GM18499 (cell line): Measurements from ENCODE around the gene NRARP.

ENCODE experiments used
- ATAC-seq: cut with Tn5 transposase; IDR thresholded peaks from one replicate; pipeline ENCODE4 v1.9.1; 2021; ENCODE audit warnings: moderate number of reproducible peaks; ENCODE audit not compliant: insufficient read depth, unreplicated experiment

The NRARP gene

DNA sequence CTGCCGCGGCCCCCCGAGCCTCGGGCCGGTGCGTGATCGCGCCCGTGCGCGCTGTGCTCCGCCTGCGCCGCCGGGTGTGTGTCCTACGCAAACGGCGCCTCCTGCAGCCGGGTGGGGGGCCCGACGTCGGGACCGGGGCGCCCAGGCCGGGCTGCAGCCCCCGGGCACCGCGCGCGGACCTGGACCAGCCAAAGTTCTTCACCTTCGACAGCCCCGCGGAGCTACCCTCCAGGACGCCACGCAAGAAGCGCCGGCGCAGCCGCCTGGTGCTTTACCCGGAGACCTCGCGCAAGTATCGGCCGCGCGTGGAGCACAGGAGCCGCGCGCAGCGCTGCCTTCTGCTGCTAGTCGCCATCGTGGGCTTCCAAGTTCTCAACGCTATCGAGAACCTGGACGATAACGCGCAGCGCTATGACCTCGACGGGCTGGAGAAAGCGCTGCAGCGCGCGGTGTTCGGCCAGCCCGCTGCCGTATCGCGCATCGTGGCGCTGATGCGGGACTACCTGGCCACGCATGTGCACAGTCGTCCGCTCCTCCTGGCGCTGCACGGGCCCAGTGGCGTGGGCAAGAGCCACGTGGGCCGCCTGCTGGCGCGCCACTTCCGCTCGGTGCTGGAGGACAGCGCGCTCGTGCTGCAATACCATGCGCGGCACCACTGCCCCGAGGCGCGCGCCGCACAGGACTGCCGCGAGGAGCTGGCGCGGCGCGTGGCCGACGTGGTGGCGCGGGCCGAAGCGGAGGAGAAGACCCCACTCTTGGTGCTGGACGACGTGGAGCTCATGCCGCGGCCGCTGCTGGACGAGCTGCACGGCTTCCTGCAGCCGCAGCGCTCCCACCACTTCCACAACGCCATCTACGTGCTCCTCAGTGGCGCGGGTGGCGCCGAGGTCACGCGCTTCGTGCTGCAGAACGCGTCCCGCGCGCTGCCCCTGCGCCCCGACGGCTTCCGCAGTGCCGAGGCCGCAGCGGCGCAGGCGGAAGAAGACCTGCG, 23.1 kb downstream of the NRARP start:
- ATAC-seq: no peak

DNA sequence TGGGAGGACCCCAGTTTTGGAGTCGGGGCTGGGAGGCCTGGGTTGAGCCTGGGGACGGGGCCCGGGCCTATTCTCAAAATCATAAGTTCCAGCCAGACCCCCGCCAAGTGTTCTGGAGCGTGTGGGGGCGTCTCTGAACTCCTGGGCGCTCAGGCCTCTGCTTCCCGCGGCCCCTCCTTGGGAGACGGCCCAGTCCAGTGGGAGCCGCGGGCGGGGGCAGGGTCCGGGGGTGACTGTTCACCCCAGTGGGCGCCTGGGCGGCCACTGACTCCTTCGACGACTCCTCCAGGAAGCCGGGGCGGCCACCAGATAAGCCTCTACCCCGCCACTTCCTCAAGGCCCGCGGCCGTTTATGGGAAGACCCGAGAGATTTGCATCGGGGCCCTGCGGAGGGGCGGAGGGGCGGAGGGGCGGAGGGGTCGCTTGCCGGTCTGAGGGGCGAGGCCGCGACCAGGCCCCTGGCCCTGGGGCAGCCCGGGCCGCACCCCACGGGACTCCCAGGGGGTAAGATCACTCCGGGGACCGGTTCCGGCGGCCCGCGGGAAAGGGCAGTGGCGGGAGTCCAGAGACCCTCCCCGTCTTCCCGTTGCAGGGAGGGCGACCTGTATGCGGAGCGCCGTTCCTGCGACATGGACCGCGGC, 23.9 kb downstream of the NRARP start:
- no peak for ATAC-seq

DNA sequence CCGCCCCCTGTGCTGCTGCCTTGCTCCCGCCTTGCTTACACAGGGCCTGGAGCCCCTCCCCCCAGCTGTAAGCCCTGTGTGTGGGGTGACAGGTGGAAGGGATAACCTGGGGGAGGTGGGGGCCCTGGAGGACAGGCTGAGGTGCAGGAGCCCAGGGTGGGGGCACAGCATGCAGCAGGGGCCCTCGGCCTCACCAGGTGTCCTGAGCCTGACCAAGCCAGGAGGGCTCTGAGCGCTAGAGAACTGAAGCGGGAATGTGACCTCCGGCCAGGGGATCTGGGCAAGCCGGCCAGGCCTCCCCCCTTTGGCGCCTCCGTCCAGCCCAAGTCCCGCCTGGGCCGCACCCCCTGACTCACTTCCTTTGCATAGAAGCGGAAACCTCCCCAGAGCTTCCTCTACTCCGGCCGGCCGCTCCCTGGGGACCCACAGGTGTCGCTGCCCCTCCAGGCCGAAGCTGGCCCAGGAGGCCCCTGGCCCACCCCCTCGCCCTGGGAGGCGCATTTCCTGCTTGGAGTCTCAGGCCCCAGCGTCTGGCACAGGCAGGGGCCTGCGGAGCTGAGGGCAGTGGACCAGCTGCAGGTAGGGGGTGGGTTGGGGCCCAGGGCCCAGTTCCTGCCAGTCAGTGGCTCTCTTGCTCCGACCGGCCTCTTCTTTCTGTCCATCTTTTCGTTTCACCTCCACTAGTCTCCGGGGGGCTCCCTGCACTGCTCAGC, 24.6 kb downstream of the NRARP start, which contains the start of gene TOR4A:
TOR4A (plus strand) TSS at position 398 of the 713 bp plus-strand sequence. CDS start 964 bp downstream, outside the sequence.
- ATAC-seq: no peak

DNA sequence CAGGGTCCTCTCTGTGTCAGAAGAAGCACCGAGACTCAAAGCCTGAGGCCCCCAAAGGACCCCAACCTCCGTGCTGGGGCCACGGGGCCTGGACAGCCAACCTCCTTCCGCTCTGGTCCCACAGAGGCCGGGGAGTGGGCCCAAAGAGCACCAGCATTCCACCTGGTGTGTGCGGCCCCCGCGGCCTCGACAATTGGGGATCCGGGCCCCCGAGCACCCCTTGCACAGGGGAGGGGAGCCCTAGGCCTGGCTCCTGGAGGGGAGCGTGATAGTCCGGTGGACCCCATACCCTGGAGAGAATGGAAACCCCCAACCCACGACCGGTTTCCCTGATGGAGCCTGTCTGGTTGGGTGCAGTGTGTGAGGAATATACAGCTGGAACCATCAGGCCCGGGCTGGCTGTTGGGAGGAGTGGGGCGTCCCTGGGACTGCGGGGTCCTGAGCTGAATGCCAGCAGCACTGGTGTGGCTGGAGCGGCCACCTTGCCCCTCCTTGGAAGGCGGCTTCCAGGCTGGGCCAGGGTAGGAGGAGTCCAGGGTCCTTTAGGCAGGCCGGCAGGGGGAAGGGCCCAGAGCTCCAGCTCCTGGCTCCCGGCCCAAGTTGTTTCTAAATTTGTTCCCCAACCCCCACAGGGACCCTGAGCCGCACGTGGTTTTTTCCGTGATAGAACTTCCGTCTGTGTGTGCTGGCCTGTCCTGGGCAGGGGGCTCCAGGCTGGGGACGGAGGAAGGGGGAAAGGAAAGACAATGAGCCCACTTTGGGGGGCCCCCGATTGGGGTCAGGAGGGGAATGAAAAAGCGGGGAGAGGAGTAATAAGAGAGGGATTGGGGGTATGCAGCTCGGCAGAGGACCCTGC, 25.4 kb downstream of the NRARP start:
- ATAC-seq: no peak

DNA sequence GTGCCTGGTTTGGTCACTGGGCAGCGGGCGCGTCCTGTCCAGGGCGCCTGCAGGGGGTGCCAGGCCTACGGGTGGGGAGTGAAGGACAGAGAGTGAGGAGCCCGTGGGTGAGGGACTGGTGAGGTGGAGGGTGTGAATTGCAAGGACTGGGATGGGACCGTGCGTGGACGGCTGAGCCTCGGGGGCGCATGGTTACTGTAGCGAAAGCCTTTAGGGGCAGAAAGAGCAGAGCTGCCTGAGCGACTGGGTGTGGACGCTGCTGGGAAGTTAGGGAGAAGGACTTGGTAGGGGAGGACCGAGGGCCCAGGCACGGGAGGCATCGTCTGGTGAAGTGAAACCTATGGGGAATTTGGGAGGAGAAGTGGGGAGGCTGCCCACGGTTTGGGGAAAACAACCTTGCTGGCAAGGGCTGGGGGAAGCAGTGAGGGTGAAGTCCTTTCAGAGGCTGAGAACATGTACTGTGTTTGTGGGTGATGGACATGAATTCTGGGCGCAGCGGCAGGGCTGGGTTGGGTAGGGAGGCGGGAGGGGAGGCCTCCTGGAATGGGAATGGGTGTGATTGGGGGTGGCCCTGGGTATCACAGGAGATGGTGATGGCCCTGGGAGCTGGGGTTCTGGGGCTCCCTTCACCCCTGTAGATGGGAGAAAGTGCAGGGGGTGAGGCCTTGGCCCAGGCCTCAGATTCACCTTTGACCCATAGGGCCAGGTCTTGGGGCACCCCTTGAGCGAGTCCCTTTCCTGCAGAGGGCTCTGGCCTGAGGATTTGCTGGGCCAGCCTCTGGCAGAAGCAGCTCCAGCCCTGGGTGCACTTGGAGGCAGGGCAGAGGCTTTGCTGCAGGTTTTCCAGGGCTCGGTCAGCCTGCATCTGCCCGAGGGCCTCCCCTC, 26.2 kb downstream of the NRARP start:
- no peak for ATAC-seq

DNA sequence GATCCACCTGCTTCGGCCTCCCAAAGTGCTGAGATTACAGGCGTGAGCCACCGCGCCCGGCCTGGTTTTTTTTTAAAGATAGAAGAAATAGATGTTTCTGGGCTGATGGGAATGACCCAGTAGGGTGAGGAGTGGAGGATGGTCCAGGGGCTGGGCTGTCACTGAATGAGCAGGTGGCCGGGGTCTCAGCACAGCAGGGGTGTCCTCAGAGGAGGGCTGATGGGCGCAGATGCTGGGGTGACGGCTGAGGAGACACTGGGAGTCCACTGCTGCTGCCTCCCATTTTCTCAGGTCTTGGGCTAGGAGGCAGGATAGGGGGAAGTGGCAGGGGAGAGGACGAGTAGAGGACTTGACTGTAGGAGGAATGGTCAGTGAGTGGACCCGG, 26.9 kb downstream of the NRARP start:
- no peak for ATAC-seq

DNA sequence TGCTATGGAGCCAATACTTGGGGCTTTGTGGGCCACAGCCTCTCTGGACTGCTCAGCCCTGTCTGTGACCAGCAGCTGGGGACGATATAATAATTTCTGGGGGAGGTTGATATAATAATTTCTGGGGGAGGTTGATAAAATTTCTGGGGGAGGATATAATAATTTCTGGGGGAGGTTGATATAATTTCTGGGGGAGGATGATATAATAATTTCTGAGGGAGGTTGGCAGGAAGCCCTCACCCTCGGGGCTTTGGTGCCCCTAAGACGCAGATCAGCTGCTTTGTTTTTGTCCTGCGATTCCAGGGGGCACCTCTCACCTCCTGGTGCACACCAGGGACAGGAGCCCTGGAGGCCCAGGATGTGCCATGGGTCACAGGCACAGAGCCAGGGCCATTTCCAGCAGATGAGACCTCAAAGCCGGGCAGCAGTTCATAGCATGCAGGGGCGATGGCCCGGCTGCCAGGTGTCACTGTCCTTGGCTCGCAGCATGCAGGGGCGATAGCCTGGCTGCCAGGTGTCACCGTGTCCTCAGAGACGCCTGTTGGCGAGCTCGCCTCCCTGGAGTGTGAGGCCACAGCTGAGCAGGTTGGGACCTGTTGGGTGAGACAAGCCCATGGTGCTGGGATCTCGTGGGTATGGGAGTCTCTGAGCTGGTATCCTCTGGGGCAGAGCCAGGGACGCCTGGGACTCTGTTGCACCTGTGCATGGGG, 28.3 kb downstream of the NRARP start:
- ATAC-seq: no peak

DNA sequence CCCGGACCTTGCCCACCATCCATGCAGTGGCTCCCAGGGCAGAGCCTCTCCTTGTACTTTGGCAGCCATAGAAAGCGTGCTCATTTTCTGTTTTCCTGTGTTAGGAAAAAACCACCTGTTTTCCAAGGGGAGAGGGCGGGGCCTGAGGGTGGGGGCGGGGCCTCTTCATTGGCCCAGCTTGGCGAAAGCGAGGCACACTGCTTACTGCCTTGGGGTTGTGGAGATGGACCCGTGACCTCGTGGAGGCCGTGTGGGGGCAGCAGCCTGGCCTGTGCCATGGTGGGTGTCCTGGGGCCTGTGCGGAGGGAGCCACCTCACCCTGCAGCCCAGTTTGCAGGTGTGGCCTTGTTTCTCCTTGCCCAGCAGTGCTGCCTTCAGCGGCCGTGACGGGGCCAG, 29.0 kb downstream of the NRARP start:
- ATAC-seq: no peak

DNA sequence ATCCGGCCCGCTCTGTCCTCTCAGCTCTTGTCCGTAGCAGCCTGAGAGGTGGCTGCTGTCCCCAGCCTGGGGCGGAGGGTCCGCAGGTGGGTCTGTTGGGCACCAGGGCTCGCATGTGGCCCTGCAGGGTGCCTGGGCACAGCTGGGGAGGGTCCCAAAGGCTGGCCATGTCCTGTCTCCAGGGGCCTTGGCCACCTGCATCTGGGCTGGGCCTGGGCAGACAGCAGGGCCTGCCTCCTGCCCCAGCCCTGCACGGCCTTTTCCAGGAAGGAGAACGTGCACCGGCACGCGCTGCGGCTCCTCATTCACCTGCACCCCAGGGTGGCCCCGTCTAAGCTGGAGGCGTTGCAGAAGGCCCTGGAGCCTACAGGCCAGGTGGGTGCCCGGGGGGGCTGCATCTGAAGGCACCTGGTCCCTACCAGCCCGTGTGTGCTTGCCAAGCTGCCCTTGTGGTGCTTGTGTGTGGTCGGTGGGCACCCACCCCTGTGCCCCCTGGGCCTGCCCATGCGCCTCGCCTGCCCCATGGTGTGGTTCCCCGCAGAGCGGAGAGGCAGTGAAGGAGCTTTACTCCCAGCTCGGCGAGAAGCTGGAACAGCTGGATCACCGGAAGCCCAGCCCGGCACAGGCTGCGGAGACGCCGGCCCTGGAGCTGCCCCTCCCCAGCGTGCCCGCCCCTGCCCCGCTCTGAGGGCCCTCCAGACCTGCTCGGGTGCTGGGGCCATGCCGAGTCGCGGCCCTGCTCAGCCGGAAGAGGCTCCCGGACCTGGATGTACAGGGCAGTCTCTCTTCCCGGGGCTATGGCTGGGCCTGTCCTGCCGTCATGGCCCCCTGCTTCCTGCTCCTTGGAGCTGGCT, 29.6 kb downstream of the NRARP start:
- ATAC-seq: no peak

DNA sequence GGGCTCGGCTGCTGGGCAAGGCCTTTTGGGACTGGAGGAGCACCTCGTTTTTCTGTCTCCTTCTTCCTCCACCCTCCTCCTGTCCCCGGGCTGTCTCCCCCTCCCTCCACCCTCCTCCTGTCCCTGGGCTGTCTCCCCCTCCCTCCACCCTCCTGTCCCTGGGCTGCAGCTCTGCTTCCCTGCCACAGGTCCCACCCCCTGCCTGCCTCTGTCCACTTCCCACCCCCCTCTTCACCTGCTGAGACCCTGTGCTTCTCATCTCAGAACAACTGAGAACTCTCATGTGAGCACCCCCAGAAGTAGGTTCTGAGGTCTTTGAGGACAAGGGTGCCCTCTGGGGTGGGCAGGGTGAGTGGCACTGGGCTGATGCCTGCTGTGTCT, 30.4 kb downstream of the NRARP start:
- ATAC-seq: no peak

DNA sequence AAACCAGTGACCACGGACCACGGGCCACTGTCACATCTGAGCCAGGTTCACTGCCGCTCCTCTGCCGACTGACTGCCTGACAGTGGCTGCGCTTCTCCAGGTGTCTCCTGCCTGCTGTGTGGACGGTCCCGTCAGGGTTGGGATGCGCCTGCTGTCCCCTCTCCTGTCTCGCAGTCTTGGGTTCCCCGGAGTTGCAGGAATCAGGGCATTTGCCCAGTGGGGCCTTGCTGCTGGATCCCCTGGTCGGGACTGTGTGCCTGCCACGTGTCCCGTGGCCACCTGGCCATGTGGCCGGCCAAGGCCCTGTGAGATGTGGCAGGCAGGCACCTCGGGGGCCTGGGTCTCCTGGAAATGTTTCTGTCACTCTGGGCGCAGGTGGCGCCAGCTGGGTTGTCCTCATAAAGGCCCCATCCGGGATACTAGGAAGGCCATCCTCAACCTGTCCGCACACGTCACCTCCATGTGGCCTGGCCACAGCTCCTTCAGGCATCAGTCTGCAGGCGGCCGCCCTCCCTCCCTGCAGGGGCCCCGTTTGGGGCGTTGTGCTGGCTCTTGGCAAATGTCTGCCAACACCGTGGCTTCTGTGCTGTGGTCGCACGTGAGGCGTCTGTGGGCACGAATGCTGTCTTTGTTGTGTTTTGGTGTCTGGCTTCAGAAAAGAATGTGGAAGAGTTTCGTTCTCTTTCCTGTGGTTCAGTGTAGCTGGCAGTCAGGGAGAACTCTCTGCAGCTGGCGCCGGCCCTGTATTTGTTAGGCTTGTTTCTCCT, 31.0 kb downstream of the NRARP start:
- no peak for ATAC-seq

DNA sequence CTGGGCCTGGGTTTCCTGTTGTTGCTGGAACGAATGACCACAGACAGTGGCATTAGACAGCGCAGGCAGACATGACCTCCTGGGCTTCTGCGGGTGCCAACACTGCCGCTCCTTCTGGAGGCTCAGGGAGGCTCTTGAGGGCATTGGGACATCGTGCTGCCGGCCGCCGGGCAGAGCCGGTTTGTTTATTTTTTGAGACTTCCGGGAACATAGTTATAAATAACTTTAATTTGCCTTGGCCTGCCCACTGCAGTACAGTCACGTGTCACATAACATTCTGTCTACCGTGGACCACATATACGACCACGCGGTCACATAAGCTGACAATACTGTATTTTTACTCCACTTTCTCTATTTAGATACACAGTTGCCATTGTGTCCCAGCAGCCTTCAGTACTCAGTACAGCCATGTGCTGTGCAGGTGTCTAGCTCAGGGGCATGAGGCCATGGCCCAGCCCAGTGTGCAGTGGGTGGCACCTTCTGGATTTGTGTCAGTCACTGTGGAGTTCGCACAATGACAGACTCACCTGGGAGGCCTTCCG, 32.8 kb downstream of the NRARP start:
- no peak for ATAC-seq

DNA sequence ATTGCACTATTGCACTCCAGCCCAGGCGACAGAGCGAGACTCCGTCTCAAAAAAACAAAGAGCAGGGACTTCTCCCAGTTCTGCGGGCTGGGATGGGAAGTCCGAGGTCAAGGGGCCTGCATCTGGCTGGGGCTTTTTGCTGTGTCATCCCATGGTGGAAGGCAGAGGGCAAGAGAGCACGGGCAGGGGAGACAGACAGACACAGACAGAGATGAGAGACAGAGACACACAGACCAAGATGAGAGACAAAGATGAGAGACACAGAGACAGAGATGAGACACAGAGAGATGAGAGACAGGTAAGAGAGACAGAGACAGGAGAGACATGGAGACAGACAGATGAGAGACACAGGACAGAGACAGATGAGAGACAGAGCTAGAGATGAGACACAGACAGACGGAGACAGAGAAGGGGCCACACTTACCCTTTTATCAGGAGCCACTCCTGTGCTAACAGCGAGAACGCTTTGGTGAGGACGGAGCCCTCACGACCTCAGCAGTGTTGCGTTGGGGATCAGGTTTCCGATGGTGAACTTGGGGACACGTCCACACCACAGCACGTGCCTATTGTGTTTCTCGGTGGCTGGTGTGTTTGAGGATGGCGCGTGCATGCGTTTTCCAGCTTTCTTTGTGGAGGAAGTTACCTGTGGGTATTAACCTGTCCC, 33.4 kb downstream of the NRARP start:
- no peak for ATAC-seq

DNA sequence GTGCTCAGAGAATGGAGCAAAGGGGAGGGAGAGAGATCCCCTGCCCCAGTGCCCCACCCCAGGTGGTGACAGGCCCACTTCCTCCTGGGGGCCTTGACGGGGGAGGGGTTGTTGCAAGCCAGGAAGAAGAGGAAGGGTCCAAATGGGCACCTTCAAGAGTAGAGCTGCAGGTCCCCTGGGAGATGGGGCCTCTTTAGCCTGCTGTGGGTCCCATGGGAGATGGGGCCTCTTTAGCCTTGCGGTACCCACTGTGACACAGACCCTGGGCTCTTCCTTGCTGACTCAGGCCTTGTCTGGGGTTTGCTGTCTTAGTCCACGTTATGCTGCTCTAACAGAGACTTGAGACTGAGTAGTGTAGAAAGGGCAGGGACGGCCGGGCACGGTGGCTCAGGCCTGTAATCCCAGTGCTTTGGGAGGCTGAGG, 34.1 kb downstream of the NRARP start:
- ATAC-seq: no peak

DNA sequence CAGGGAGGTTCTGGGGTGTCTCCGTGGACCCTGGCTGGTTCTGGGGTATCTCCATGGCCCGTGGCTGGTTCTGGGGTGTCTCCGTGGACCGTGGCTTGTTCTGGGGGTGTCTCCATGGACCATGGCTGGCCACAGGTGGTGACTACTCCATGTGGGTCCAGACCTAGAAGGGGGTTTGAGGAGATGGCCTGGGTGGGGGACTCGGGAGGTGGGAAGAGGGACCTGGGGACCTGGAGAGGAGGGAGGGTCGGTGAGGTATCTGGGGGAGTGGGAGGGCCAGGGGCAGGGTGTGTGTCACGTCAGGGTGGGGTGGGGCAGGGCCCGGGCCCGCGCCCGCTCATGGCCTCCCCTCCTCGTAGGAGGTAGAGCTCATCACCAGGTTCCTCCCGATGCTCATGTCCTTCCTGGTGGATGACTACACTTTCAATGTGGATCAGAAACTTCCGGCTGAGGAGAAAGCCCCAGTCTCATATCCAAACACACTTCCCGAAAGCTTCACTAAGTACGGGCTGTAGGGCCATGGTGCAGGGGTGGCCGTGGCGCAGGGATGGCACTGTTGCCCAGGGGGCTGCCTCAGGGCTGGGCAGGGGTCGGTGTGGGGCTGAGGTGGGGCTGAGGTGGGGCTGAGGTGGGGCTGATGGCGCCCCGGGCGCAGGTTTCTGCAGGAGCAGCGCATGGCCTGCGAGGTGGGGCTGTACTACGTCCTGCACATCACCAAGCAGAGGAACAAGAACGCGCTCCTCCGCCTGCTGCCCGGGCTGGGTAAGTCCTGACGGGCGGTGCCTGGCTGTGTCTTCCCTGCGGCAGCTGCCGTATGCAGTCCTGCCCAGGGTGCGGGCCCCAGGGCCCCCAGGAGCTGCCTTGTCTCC, 35.3 kb downstream of the NRARP start:
- ATAC-seq: no peak
